K562 treated with DMSO at 1 percent for 48 hours (cell line): Measurements from ENCODE around the gene MAP2K2. TPM values are rescaled to one million over a fixed set of nuclear protein-coding genes. Genes with fewer than 3 reads are reported as not detected.

ENCODE experiments used
- total RNA-seq: library from RNA; unstranded; fragments of 300-600 nt; gene quantifications from 2 replicates; pipeline ENCODE4 v1.2.3, GENCODE V29; 2022; ENCODE audit warnings: low replicate concordance; ENCODE audit errors: extremely low read depth

Gene MAP2K2
- not detected in 2 replicates for total RNA-seq

GRCh38 chr19:4123615-4124568 is at the start of gene MAP2K2:
TSS of gene MAP2K2 (minus strand) at chr19:4124122. CDS start at chr19:4123875, 247 bp downstream.

DNA sequence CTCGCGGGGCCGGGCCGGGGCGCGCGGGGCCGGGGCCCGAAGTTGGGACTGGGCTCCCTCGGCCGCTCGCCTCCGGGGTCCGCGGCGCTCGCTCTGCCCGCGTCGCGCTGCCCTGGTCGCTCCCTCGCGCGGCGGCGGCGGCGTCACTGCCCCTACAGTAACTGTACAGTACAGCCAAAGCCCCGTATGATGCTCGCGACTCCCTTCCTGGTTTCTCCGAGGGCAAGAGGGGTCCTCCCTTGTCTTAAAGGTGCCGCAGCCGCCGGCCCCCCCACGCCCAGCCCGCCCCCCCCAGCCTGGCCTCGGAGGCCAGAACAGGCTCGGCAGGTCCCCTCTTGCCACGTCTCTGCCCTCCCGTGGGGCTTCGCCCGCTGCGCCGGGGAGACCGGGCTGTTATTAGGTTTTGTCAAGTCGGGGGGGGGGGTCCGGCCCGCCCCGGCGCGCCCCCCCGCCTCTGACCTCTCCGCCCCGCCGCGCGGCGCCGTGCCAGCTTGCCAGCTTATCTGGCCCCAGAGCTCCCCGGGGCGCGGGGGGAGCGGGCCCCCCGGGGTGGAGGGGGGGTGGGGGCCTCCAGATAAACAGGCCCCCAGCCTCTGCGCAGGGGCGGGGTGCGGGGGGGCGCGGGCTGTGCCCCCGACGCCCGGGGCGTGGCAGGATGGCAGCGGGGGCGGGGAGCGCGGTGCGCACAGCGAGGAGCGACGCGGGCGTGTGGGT is 57.1 kb downstream of the MAP2K2 start, which contains the start of gene ZBTB7A:
Gene ZBTB7A, minus strand, starts transcription at position 218 of the 714 bp plus-strand sequence. CDS start 11,667 bp downstream, outside the sequence.

Other genes starting within 250 kb of the MAP2K2 start
- not detected in 2 replicates for gene ATCAY, start 243.4 kb downstream of the MAP2K2 start, total RNA-seq
- not detected in 2 replicates for gene NMRK2, start 191.1 kb downstream of the MAP2K2 start, total RNA-seq
- gene DAPK3, start 153.0 kb downstream of the MAP2K2 start, total RNA-seq, result not detected in 2 replicates
- gene EEF2, start 138.7 kb downstream of the MAP2K2 start, total RNA-seq, result 2,701 and 3,320 TPM in 2 replicates
- gene PIAS4, start 116.4 kb downstream of the MAP2K2 start, total RNA-seq, result not detected in 2 replicates
- gene ZBTB7A, start 57.2 kb downstream of the MAP2K2 start, total RNA-seq, result not detected in 2 replicates
- not detected in 2 replicates for gene CREB3L3, start 29.5 kb upstream of the MAP2K2 start, total RNA-seq
- gene SIRT6, start 58.4 kb upstream of the MAP2K2 start, total RNA-seq, result not detected in 2 replicates
- gene ANKRD24, start 58.6 kb upstream of the MAP2K2 start, total RNA-seq, result not detected in 2 replicates
- gene EBI3, start 105.4 kb upstream of the MAP2K2 start, total RNA-seq, result not detected in 2 replicates
- gene YJU2, start 123.0 kb upstream of the MAP2K2 start, total RNA-seq, result not detected in 2 replicates
- gene SHD, start 155.1 kb upstream of the MAP2K2 start, total RNA-seq, result not detected in 2 replicates
- gene TMIGD2, start 178.3 kb upstream of the MAP2K2 start, total RNA-seq, result not detected in 2 replicates
- gene FSD1, start 180.5 kb upstream of the MAP2K2 start, total RNA-seq, result not detected in 2 replicates
- gene STAP2, start 214.7 kb upstream of the MAP2K2 start, total RNA-seq, result not detected in 2 replicates
- gene MPND, start 219.4 kb upstream of the MAP2K2 start, total RNA-seq, result not detected in 2 replicates